ENCODE measurements around the gene FRRS1.
"Not testable (repeated sequence)": the region's sequence is repeated elsewhere in the genome, so short reads cannot be mapped to it uniquely, and the experiment has no call there.

Gene FRRS1

DNA sequence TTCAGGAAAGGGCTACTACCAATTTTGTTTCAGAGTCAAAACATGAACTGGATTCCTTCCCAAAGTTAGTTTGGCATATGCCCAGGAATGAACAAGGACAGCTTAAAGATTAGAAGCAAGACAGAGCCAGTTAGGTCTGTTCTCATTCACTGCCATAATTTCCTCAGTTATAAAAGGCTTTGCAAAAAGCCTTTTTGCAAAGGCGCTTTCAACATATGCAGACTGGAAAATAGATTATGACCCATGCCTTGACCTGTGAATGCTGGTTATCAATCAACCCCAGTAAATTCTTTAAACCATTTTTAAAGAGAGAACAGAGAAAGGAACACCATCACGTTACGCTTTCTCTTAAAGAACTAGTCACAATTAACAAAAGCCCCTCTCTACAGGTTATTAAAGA lies 1.7 kb upstream of the FRRS1 start:
- DNase-seq (ENCODE audit: low spot score), result no peak

DNA sequence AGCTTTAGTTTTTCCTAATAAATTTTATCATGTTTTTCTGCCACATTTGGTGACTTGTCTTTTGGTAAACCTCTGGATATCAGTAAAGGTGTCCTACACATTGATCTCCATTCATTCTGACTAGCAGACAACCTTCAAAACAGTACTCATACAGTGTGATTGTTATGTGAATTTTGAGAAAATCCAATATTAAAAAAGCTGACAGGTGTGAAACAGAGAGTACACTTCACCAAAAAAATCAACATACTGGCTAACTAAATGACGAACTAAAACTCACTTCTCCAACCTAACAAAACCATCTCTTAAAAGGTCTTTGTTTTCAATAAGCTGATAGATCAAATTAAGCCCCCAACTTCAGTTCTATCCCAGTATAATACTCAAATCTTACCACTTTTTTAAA lies 1.5 kb downstream of the FRRS1 start:
- DNase-seq (ENCODE audit: low spot score), result no peak

DNA sequence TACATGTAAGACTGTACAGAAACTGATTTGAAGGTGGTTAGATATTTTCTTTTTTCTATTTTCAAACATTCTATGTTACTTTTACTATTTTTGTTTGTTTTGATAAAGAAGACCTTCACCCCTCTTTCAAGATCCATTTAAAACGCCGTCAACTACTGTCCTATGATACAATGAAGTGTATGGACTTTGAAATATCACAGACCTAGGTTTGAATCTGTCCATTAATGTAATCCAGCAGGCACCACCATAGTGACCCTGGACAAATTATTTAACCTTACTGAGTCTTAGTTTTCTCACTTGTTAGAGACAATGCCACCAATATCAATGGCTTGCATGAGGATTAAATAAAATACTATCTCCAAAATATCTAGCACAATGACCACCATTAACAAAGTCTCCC lies 2.0 kb downstream of the FRRS1 start:
- no peak for DNase-seq (ENCODE audit: low spot score)

DNA sequence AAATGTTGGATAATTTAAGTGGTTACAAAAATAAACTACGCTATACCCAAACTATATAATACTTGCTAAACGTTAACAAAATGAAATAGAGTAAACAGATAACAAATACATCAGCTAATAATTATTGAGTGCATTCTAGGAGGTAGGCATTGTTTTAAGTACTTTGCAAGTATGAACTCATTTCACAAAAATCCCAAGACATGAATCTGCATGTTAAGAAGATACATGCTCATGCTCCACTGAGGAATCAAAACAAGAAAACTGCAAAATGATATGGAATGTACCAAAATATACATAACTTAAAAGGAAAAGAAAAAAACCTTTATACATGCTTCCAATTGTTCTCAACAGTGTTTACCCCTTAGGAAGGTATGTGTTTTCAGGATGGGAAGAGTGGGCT lies 2.5 kb downstream of the FRRS1 start:
- no peak for DNase-seq (ENCODE audit: low spot score)

DNA sequence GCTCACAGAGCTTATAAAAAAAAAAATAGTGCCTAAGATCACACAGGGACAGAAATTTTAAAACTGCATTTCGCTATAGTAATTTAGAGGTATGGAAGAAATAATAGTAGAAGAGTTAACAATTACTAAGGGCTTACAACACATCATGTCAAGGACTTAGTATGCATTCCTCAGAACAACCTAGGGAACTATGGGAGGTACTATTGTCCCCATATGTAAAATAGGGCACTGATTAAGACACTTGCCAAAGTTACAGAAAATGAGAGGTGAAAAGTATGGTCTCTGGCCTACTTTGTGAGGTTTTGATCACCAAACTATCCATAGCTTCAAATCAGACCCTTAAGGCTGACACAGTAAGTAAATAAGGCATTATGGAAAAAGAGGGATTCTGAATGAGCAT lies 4.7 kb downstream of the FRRS1 start:
- DNase-seq (ENCODE audit: low spot score), result no peak

DNA sequence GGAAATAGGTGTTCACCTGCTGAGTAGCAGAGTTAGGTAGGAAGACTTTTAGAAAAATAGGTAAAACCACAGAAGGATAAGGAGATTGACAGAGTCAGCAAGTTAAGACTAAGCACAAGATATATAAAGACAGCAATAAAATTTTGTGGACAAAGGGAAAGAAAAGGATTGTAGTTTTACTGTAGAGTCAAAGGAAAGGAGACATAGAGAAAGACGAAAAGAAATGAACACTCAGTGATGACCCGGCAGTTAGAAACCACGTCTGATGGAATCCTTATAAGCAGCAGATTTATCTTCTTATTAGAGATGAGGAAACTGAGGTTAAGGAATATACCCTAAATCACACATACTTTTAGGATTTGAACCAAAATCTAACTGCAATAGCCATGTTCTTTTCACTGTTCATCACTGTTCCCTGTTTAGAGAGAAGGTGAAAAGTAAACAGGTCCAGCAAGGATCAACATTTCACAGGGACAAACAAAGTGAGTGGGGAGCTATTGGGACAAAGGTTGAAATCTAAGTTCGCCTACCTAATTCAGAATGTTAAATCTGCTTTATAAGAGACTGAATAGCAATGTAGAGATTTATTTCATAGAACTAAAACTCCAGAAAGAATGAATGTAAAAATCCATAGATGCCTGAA lies 6.8 kb downstream of the FRRS1 start:
- DNase-seq (ENCODE audit: low spot score), result no peak

DNA sequence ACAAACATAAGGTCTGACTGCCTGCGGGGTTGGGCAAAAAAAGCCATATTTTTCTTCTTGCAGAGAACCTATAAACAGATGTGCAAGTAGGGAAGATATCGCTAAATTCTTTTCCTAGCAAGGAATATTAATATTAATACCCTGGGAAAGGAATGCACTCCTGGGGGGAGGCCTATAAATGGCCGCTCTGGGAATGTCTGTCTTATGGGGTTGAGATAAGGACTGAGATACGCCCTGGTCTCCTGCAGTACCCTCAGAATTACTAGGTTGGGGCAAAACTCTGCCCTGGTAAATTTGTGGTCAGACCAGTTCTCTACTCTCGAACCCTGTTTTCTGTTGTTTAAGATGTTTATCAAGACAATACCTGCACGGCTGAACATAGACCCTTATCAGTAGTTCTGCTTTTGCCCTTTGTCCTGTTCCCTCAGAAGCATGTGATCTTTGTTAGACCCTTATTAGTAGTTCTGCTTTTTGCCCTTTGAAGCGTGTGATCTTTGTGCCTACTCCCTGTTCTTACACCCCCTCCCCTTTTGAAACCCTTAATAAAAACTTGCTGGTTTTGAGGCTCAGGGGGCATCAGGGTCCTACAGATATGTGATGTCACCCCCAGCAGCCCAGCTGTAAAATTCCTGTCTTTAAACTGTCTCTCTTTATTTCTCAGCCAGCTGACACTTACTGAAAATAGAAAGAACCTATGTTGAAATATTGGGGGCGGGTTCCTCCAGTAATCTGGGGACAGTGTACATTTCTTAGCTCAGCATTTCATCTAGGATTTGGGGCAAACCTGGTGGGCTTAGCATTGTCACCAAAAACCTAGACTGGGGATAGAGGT lies 7.5 kb downstream of the FRRS1 start:
- DNase-seq (ENCODE audit: low spot score), result not testable (repeated sequence)

DNA sequence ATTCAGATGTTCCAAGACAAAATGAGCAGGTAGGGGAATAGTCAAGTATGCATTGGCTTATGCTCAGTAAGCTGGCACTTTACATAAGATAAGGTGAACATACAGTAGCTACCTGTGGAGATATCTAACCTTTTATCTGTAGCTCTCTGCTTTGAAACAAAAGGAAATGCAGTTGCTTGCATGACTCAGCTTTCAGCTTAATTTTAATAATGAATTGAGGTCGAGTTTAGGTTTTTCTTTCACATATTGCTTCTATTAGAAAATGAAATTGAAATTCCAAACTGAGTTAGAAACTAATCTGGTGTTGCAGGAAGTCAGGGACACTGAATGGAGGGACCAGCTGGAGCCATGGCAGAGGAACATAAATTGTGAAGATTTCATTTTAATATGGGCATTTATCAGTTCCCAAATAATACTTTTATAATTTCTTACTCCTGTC lies 8.3 kb downstream of the FRRS1 start:
- peak; percentile 25 for DNase-seq (ENCODE audit: low spot score)

DNA sequence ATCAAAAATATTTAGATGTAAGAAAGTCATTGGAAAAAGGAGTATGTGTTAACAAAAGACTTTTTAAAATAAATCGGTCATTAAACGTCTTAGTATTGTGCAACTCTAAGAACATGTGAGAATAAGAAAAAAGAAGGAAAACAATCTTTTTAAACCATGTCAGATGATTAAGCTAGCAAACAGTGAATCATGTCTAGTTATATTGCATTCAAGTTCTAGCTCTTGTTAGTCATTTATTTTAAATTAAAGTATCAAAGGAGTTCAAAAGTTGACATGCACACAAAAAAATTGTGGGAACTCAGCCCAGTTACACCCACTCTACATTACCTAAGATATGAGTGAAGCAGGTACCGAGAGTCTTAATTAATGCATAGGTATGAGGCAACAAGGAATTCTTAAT lies 9.8 kb downstream of the FRRS1 start:
- DNase-seq (ENCODE audit: low spot score), result peak; percentile 61

DNA sequence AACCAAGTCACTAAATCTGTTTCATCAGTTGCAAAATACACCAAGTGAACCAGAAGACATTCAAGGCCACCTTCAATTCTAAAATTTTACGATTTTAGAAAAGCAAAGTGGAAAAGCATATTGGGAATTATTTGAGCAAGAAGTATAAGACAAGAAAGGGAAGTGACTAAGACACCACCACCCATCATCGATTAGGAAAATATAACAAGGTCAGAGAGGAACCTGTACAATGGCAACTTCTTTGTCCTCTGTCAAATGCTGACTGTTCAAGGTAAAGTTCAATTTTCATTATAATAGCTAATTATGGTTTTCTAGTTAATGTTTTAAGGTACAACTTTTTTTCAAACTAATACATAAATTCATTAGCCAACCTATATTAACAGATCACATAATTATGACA lies 10.8 kb downstream of the FRRS1 start:
- no peak for DNase-seq (ENCODE audit: low spot score)

DNA sequence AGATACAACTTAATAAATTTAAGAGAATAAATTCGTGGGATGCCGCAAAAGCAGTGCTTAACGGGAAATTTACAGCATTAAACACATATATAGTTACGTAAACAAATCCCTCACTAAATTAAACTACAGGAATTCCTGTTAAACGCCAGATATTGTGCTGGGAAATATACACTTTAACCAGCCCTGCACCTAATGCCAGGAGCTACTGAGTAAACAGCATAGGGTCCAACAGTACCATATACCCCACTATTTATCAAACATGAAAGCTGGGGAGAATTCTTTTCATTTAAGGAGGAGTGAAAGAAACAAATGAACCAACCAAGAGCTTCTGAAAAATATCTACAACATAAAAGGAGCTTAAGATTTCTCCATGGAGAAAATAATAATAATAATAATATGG lies 11.7 kb downstream of the FRRS1 start:
- DNase-seq (ENCODE audit: low spot score), result no peak

DNA sequence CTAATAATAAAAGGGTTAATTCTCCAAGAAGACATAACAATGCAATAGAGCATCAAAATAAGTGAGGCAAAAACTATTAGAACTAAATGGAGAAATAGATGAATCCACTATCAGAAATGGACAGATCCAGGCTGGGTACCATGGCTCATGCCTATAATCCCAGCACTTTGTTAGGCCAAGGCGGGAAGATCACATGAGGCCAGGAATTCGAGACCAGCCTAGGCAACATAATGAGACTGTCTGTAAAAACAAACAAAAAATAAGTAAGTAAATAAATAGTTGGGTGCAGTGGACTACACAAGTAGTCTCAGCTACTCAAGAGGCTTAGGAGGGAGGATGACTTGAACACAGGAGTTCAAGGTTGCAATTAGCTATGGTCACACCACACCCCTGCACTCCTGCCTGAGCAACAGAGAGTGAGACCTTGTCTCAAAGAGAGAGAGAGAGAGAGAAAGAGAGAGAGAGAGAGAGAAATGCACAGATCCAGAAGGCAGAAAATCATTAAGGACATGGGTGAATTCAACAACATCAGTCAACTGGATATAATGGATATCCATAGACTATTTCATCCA lies 12.3 kb downstream of the FRRS1 start:
- DNase-seq (ENCODE audit: low spot score), result no peak

DNA sequence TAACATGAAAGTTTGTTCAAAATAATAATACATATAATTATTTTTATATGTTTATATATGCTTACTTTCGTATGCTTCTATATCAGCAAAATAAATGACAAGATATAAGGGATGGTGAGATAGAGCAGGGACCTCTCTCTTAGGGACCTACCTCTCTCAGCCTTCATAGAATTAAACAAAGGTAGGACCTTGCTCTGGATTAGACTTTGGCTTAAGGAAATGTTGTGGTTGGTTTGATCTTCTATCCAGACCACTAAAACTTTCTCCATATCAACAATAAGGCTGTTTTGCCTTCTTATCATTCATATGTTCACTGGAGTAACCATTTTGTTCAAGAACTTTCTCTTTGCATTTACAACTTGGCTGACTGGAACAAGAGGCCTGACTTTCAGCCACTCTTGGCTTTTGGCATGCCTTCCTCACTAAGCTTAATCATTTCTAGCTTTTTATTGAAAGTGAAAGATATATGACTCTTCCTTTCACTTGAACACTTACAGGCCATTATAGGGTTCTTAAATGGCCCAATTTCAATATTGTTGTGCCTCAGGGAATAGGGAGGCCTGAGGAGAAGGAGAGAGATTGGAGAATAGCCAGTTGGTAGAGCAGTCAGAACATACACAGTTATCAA lies 14.4 kb downstream of the FRRS1 start:
- no peak for DNase-seq (ENCODE audit: low spot score)

DNA sequence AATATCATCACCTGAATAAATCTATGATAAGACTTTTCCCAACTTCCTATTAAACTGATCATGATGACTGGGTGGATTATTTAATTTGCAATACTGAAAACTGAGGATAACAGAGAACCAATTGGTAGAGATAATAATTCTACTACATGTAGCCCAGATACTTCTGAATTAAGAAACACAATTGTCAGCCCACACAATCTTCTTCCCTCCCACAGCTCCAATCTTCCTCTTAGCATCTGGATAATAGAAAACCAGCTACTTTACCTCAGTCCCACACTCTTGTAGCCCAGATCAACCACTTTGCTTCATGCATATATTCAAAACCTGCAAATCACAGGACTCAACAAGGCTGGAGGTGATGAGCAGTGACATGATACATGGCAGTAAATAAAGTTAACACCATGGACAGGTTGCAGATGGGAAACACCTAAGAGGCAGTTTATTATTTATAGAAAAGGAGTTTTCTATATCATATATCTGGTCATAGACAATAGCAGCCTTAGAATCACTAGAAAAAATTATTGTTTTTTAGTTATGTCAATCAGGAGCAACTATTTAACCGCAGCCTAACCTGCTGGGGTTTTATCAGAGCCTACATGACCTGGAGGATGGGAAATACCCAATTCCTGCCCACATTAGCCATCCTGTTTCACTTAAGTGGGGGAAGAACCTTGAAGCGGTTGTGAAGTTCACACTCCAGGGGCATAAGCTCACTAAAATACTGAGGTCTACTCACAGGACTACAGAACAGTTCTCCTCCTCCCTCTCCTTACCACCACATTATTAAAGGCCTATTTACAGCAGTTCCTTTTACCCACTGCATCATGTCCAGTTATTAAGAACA lies 16.7 kb downstream of the FRRS1 start:
- peak; percentile 50 for DNase-seq (ENCODE audit: low spot score)

DNA sequence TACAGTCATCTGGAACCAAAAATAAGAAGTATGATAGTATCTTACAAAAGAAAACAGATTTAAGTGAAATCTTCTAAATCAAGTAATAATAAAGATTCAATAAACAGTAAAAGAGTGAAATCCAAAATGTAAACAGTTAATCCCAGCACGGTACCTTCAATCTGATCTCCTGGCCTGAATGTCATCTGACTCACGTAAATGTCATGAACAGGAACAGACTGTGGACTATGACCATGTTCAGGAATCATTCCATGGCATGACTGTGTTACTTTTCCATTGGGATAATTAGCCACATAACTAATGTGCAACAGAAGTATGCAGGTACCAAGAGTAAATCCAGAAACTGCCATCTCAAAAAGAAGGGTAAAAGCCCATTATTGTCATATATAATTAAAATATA lies 18.0 kb downstream of the FRRS1 start:
- no peak for DNase-seq (ENCODE audit: low spot score)

DNA sequence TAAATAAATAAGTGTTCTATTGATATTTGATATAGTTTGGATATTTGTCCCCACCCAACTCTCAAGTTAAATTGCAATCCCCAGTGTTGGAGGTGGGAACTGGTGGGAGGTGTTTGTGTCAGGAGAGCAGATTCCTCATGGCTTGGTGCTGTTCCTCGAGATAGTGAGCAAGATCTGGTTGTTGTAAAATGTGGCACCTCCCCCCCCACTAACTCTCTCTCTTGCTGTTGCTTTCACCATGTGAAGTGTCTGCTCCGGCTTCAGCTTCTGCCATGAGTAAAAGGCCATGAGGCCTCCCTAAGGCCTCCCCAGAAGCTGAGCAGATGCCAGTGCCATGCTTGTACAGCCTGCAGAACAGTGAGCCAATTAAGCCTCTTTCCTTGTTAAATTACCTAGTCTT lies 20.8 kb downstream of the FRRS1 start:
- no peak for DNase-seq (ENCODE audit: low spot score)

DNA sequence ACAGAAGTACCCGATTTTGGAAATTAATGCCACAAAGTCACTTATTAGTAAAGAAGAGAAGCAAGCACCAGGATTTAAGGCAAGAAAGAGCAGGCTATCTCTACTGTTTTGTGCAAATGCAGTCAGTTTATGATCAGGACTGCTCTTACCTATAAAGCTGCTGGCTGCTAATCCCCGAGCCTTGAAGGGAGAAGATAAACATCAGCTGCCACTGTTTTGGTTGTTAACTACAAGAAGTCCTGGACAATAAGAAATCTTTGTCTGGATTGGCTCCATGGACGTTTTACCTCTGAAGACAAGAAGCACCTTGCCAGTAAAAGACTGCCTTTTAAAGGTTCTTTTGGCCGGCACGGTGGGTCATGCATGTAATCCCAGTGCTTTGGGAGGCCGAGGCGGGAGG lies 21.4 kb downstream of the FRRS1 start:
- no peak for DNase-seq (ENCODE audit: low spot score)

DNA sequence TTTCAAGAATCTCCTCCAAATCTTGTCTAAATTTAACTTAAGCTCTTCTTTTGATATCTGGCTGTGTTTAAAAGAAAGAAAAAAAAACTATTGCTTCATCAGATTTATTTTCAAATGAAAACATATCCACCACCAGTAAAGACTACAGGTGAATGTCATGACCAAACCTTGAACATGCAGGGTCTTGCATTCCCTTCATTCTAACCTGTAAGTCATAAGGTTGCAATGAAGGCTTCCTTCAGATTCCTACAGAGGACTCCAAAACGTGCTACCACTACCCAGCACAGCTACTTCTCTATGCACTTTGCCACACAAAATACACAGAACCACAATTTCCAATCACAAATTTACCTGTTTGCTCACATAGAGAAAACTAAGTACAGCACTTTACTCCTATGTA lies 26.3 kb downstream of the FRRS1 start:
- DNase-seq (ENCODE audit: low spot score), result no peak

DNA sequence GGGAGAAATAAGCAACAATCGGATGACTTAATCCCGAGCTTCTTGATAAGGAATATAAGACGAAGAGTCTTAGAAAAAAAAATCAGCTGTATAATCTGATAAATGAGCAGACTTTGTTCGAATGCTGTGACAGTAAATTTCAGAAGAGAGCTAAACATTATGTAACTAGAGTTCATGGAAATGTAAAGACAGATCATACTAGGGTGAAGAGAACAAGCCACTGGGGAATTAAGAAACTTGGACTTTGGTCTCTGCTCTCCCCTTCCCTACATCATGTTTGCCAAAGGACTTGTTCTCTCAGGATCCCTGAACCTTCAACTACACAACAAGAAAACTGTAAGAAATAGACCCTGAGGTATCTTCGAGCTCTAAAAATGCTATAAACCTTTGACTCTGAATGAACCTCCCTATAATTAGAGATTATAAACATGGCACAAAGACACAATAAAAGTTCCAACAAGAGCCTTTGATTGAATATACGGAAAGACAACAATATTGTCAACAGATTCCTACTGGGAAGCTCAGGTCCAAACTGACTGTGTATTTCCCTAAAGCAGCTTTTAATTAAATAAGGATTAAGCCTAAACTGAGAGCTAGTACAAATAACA lies 27.5 kb downstream of the FRRS1 start:
- no peak for DNase-seq (ENCODE audit: low spot score)

DNA sequence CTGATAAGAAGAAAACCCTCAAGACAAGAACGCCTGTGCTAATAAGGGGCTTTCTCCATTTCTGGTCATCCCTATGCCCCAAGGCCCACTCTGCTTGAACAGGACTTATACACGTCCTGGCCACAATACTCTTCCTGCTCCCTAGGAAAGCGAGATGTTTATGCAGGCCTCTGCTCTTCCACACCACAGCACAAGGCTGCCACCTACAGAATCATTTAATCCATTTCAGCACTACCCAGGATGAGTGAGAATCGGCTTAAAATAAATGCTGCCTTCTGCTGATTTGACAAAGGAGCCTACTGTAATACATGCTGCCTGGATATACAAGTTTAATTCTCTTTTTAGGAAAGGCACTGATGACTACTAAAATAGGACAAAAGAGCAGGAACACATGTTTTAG lies 29.4 kb downstream of the FRRS1 start:
- peak; percentile 39 for DNase-seq (ENCODE audit: low spot score)

DNA sequence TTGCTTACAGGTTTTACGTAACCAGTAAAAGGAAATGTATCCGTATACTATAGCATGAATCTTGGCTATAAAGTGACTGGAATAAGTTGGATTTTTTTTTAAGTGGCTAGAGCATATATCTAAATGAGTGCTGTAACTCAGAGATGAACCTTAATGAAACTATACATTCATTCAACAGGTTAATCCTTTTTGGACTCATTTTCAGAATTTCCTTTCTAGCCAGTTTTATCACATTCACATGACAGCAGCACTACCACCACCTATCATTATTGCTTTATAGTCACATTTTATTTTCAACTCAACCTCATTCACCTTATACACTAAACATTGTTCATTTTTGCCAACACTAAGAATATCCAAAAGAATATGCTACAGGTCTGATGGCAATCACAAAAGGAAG lies 30.6 kb downstream of the FRRS1 start:
- DNase-seq (ENCODE audit: low spot score), result no peak

DNA sequence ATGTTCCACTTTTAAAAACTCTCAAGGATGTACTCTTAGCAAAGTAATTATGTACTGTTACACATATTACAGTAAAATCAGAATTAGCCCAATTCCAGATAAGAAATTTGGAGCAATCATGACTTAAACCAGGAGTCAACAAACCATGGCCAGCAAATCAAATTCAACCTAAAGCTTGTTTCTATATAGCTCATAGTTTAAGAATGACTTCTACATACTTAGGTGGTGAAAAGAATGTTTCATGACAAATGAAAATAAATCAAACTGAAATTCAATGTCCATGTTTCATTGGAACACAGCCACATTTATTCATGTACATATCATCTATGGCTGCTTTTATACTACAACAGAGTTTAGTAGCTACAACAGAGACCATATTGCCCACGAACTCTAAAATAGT lies 35.1 kb downstream of the FRRS1 start:
- no peak for DNase-seq (ENCODE audit: low spot score)

Data from putamen (tissue), 1 donor.